Measurements from ENCODE around the gene NQO2.

The NQO2 gene

DNA sequence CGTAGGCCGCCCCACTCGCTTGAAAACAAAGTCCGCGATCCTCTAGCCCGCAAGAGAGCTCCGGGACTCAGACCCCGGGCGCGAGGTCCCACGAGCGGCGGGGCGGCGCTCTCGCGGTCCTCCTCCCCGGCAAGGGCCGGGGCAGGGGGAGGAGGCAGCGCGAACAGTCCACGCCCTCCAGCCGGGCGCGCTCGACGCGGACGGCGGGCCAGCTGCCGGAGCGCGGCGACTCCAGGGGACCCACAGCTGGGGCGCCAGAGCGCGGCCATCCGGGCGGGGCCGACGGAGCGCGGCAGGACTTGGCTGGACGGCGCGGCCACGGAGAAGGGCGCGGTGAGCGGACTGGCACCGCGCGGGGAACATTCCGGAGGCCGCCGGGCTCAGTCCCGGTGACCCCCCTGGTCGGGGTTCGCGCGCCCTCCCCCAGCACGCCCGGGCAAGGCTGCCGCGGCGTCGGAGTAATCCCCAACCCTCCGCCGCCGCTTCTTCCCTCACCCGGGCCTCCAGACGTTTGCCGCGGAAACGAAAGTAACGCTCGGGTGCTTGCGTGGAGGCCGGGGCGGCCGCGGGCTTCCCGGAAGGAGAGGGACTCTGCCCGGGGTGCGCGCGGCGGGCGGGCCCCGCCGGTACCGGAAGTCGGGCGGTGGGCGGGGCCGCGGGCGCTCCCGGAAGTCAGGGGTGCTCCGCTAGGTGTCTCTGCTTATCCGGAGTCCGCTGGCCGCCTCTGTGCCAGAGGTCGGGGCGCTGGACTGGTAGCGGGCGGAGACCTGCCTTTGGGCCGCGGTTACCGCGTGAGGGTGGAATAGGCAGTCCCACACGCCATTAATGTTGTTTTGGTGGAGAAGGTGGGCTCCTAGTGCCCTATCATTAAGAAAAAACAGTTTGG is 68.9 kb downstream of the NQO2 start, which contains the start of gene RIPK1 (continued):
- TF ChIP-seq ZNF626 (tag by site-specific recombination; IDR thresholded peaks at IDR 0.05) (no peak), RBAK (tag by site-specific recombination; IDR thresholded peaks at IDR 0.05) (no peak), ZNF24 (tag by site-specific recombination; IDR thresholded peaks at IDR 0.05) (no peak), ZNF274 (IDR thresholded peaks at IDR 0.05; ENCODE audit: low read length) (no peak), ZNF274 (tag by site-specific recombination; IDR thresholded peaks at IDR 0.05; ENCODE audit: borderline replicate concordance) (no peak), ZFP37 (tag by site-specific recombination; IDR thresholded peaks at IDR 0.05) (no peak), ZNF174 (tag by site-specific recombination; IDR thresholded peaks at IDR 0.05) (no peak), GLIS2 (tag by site-specific recombination; IDR thresholded peaks at IDR 0.05) (peak; percentile 69; the same call in 1 of the 2 replicates), ZNF394 (tag by site-specific recombination; IDR thresholded peaks at IDR 0.05; ENCODE audit: borderline replicate concordance) (peak; percentile 99), ZNF133 (tag by site-specific recombination; IDR thresholded peaks at IDR 0.05) (no peak), KLF1 (tag by site-specific recombination; IDR thresholded peaks at IDR 0.05) (no peak), TRIM28 (IDR thresholded peaks at IDR 0.05; ENCODE audit: borderline replicate concordance, low read length) (no peak), YY2 (tag by site-specific recombination; IDR thresholded peaks at IDR 0.05) (no peak), ZNF302 (tag by site-specific recombination; IDR thresholded peaks at IDR 0.05; ENCODE audit: low read depth) (no peak), ZFP3 (tag by site-specific recombination; IDR thresholded peaks at IDR 0.05; ENCODE audit: low read depth) (no peak), ZNF629 (tag by site-specific recombination; IDR thresholded peaks at IDR 0.05) (0 out of 2 replicates have a peak, but pooled peaks have one; percentile 13), OSR2 (tag by site-specific recombination; IDR thresholded peaks at IDR 0.05) (peak; percentile 6; the same call in 1 of the 2 replicates), ZNF501 (tag by site-specific recombination; IDR thresholded peaks at IDR 0.05) (no peak), ZNF777 (tag by site-specific recombination; IDR thresholded peaks at IDR 0.05; ENCODE audit: borderline replicate concordance) (no peak), ZNF514 (tag by site-specific recombination; IDR thresholded peaks at IDR 0.05) (no peak), ZNF707 (tag by site-specific recombination; IDR thresholded peaks at IDR 0.05) (no peak), ZNF292 (tag by site-specific recombination; IDR thresholded peaks at IDR 0.05; ENCODE audit: borderline replicate concordance, low read depth) (no peak), ZNF155 (tag by site-specific recombination; IDR thresholded peaks at IDR 0.05) (no peak), YY1 (tag by site-specific recombination; IDR thresholded peaks at IDR 0.05) (no peak), ZNF335 (tag by site-specific recombination; conservative IDR thresholded peaks at IDR 0.05) (peak; percentile 92), ZNF792 (tag by site-specific recombination; IDR thresholded peaks at IDR 0.05) (no peak), HOXD13 (CRISPR knock-in tag; IDR thresholded peaks at IDR 0.05; ENCODE audit: borderline replicate concordance) (no peak), ZNF202 (tag by site-specific recombination; IDR thresholded peaks at IDR 0.05; ENCODE audit: borderline replicate concordance) (no peak)
- TF ChIP-seq, protein P1, sequence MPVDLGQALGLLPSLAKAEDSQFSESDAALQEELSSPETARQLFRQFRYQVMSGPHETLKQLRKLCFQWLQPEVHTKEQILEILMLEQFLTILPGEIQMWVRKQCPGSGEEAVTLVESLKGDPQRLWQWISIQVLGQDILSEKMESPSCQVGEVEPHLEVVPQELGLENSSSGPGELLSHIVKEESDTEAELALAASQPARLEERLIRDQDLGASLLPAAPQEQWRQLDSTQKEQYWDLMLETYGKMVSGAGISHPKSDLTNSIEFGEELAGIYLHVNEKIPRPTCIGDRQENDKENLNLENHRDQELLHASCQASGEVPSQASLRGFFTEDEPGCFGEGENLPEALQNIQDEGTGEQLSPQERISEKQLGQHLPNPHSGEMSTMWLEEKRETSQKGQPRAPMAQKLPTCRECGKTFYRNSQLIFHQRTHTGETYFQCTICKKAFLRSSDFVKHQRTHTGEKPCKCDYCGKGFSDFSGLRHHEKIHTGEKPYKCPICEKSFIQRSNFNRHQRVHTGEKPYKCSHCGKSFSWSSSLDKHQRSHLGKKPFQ (tag by site-specific recombination; IDR thresholded peaks at IDR 0.05) = no peak
- TF ChIP-seq, protein P2, sequence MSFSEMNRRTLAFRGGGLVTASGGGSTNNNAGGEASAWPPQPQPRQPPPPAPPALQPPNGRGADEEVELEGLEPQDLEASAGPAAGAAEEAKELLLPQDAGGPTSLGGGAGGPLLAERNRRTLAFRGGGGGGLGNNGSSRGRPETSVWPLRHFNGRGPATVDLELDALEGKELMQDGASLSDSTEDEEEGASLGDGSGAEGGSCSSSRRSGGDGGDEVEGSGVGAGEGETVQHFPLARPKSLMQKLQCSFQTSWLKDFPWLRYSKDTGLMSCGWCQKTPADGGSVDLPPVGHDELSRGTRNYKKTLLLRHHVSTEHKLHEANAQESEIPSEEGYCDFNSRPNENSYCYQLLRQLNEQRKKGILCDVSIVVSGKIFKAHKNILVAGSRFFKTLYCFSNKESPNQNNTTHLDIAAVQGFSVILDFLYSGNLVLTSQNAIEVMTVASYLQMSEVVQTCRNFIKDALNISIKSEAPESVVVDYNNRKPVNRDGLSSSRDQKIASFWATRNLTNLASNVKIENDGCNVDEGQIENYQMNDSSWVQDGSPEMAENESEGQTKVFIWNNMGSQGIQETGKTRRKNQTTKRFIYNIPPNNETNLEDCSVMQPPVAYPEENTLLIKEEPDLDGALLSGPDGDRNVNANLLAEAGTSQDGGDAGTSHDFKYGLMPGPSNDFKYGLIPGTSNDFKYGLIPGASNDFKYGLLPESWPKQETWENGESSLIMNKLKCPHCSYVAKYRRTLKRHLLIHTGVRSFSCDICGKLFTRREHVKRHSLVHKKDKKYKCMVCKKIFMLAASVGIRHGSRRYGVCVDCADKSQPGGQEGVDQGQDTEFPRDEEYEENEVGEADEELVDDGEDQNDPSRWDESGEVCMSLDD (tag by site-specific recombination; IDR thresholded peaks at IDR 0.05) = peak; percentile 43; the same call in 1 of the 2 replicates
- TF ChIP-seq, protein P3, sequence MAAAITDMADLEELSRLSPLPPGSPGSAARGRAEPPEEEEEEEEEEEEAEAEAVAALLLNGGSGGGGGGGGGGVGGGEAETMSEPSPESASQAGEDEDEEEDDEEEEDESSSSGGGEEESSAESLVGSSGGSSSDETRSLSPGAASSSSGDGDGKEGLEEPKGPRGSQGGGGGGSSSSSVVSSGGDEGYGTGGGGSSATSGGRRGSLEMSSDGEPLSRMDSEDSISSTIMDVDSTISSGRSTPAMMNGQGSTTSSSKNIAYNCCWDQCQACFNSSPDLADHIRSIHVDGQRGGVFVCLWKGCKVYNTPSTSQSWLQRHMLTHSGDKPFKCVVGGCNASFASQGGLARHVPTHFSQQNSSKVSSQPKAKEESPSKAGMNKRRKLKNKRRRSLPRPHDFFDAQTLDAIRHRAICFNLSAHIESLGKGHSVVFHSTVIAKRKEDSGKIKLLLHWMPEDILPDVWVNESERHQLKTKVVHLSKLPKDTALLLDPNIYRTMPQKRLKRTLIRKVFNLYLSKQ (tag by site-specific recombination; IDR thresholded peaks at IDR 0.05; ENCODE audit: borderline replicate concordance) = no peak
- TF ChIP-seq, protein P4, sequence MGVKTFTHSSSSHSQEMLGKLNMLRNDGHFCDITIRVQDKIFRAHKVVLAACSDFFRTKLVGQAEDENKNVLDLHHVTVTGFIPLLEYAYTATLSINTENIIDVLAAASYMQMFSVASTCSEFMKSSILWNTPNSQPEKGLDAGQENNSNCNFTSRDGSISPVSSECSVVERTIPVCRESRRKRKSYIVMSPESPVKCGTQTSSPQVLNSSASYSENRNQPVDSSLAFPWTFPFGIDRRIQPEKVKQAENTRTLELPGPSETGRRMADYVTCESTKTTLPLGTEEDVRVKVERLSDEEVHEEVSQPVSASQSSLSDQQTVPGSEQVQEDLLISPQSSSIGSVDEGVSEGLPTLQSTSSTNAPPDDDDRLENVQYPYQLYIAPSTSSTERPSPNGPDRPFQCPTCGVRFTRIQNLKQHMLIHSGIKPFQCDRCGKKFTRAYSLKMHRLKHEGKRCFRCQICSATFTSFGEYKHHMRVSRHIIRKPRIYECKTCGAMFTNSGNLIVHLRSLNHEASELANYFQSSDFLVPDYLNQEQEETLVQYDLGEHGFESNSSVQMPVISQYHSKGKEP (tag by site-specific recombination; IDR thresholded peaks at IDR 0.05) = no peak
